ENCODE data around the gene NMNAT3.

NMNAT3 gene

GRCh38 chr3:139558351-139559266 is 119.2 kb downstream of the NMNAT3 start:
- Histone ChIP-seq H3K27me3 (ENCODE audit: control insufficient read depth in 1 of 2, insufficient read depth in 2 of 2, low read length in 2 of 2) (no peaks in the 10 kb centered on the region), H3K36me3 (ENCODE audit: insufficient read depth, low read length) (no peaks in the 10 kb centered on the region), H3K9me3 (ENCODE audit: low read length) (no peaks in the 10 kb centered on the region), H3K27ac (ENCODE audit: low read depth, low read length) (no peak overlapping the region), H3K4me1 (ENCODE audit: insufficient read depth, low read length) (no peaks in the 10 kb centered on the region), H3K9ac (ENCODE audit: low read length) (no peak overlapping the region), H3K4me3 (ENCODE audit: low read depth in 1 of 2, low read length in 2 of 2) (no peak overlapping the region)

GRCh38 chr3:139557041-139557440 is 120.7 kb downstream of the NMNAT3 start:
- Histone ChIP-seq H3K27ac (ENCODE audit: low read depth, low read length) (no peak overlapping the region), H3K36me3 (ENCODE audit: insufficient read depth, low read length) (no peaks in the 10 kb centered on the region)

GRCh38 chr3:139555249-139555648 is 122.5 kb downstream of the NMNAT3 start:
- Histone ChIP-seq H3K27ac (ENCODE audit: low read depth, low read length) (no peak overlapping the region), H3K9me3 (ENCODE audit: low read length) (no peaks in the 10 kb centered on the region), H3K36me3 (ENCODE audit: insufficient read depth, low read length) (no peaks in the 10 kb centered on the region), H3K9ac (ENCODE audit: low read length) (no peak overlapping the region), H3K4me1 (ENCODE audit: insufficient read depth, low read length) (no peaks in the 10 kb centered on the region), H3K4me3 (ENCODE audit: low read depth in 1 of 2, low read length in 2 of 2) (no peak overlapping the region), H3K27me3 (ENCODE audit: control insufficient read depth in 1 of 2, insufficient read depth in 2 of 2, low read length in 2 of 2) (no peaks in the 10 kb centered on the region)

More at GRCh38 chr3:139557041-139557440, 120.7 kb downstream of the NMNAT3 start:
- Histone ChIP-seq H3K4me3 (ENCODE audit: low read depth in 1 of 2, low read length in 2 of 2) (no peak overlapping the region), H3K9ac (ENCODE audit: low read length) (no peak overlapping the region), H3K4me1 (ENCODE audit: insufficient read depth, low read length) (no peaks in the 10 kb centered on the region), H3K9me3 (ENCODE audit: low read length) (no peaks in the 10 kb centered on the region), H3K27me3 (ENCODE audit: control insufficient read depth in 1 of 2, insufficient read depth in 2 of 2, low read length in 2 of 2) (no peaks in the 10 kb centered on the region)

- no peaks in the 10 kb centered on the region for H3K27me3 ChIP-seq (ENCODE audit: control insufficient read depth in 1 of 2, insufficient read depth in 2 of 2, low read length in 2 of 2)
- H3K27ac ChIP-seq (ENCODE audit: low read depth, low read length), result no peak overlapping the region
- H3K36me3 ChIP-seq (ENCODE audit: insufficient read depth, low read length), result no peaks in the 10 kb centered on the region
- H3K9me3 ChIP-seq (ENCODE audit: low read length), result no peaks in the 10 kb centered on the region
- no peak overlapping the region for H3K4me3 ChIP-seq (ENCODE audit: low read depth in 1 of 2, low read length in 2 of 2)
- no peaks in the 10 kb centered on the region for H3K4me1 ChIP-seq (ENCODE audit: insufficient read depth, low read length)
- H3K9ac ChIP-seq (ENCODE audit: low read length), result no peak overlapping the region
Observed at GRCh38 chr3:139554628-139555027, 123.1 kb downstream of the NMNAT3 start.

- Histone ChIP-seq H3K27me3 (ENCODE audit: control insufficient read depth in 1 of 2, insufficient read depth in 2 of 2, low read length in 2 of 2) (no peaks in the 10 kb centered on the region), H3K27ac (ENCODE audit: low read depth, low read length) (no peak overlapping the region), H3K4me1 (ENCODE audit: insufficient read depth, low read length) (no peaks in the 10 kb centered on the region), H3K9me3 (ENCODE audit: low read length) (no peaks in the 10 kb centered on the region), H3K9ac (ENCODE audit: low read length) (no peak overlapping the region), H3K36me3 (ENCODE audit: insufficient read depth, low read length) (no peaks in the 10 kb centered on the region), H3K4me3 (ENCODE audit: low read depth in 1 of 2, low read length in 2 of 2) (no peak overlapping the region)
Observed at GRCh38 chr3:139552632-139553365, 125.0 kb downstream of the NMNAT3 start.

GRCh38 chr3:139548801-139549200 is 129.0 kb downstream of the NMNAT3 start:
- H3K4me1 ChIP-seq (ENCODE audit: insufficient read depth, low read length), result no peaks in the 10 kb centered on the region
- H3K27me3 ChIP-seq (ENCODE audit: control insufficient read depth in 1 of 2, insufficient read depth in 2 of 2, low read length in 2 of 2), result no peaks in the 10 kb centered on the region
- H3K27ac ChIP-seq (ENCODE audit: low read depth, low read length), result no peak overlapping the region
- H3K9ac ChIP-seq (ENCODE audit: low read length), result no peak overlapping the region
- H3K9me3 ChIP-seq (ENCODE audit: low read length), result no peaks in the 10 kb centered on the region
- no peak overlapping the region for H3K4me3 ChIP-seq (ENCODE audit: low read depth in 1 of 2, low read length in 2 of 2)
- no peaks in the 10 kb centered on the region for H3K36me3 ChIP-seq (ENCODE audit: insufficient read depth, low read length)

GRCh38 chr3:139547666-139548065 is 130.1 kb downstream of the NMNAT3 start:
- H3K27ac ChIP-seq (ENCODE audit: low read depth, low read length), result no peak overlapping the region
- no peaks in the 10 kb centered on the region for H3K36me3 ChIP-seq (ENCODE audit: insufficient read depth, low read length)
- H3K9ac ChIP-seq (ENCODE audit: low read length), result no peak overlapping the region

GRCh38 chr3:139546772-139547171 is 131.0 kb downstream of the NMNAT3 start:
- H3K36me3 ChIP-seq (ENCODE audit: insufficient read depth, low read length), result no peaks in the 10 kb centered on the region

More at GRCh38 chr3:139547666-139548065, 130.1 kb downstream of the NMNAT3 start:
- Histone ChIP-seq H3K4me3 (ENCODE audit: low read depth in 1 of 2, low read length in 2 of 2) (no peak overlapping the region), H3K9me3 (ENCODE audit: low read length) (no peaks in the 10 kb centered on the region), H3K4me1 (ENCODE audit: insufficient read depth, low read length) (no peaks in the 10 kb centered on the region), H3K27me3 (ENCODE audit: control insufficient read depth in 1 of 2, insufficient read depth in 2 of 2, low read length in 2 of 2) (no peaks in the 10 kb centered on the region)

GRCh38 chr3:139541532-139542288 is 136.1 kb downstream of the NMNAT3 start:
- no peaks in the 10 kb centered on the region for H3K9me3 ChIP-seq (ENCODE audit: low read length)
- peaks cover 0 to 6% of the 10 kb centered on the region in 2 donors for H3K27me3 ChIP-seq (ENCODE audit: control insufficient read depth in 1 of 2, insufficient read depth in 2 of 2, low read length in 2 of 2)
- H3K9ac ChIP-seq (ENCODE audit: low read length), result no peak overlapping the region
- no peak overlapping the region for H3K4me3 ChIP-seq (ENCODE audit: low read depth in 1 of 2, low read length in 2 of 2)
- no peak overlapping the region for H3K27ac ChIP-seq (ENCODE audit: low read depth, low read length)
- no peaks in the 10 kb centered on the region for H3K4me1 ChIP-seq (ENCODE audit: insufficient read depth, low read length)
- no peaks in the 10 kb centered on the region for H3K36me3 ChIP-seq (ENCODE audit: insufficient read depth, low read length)

More at GRCh38 chr3:139546772-139547171, 131.0 kb downstream of the NMNAT3 start:
- H3K9me3 ChIP-seq (ENCODE audit: low read length), result no peaks in the 10 kb centered on the region
- H3K4me3 ChIP-seq (ENCODE audit: low read depth in 1 of 2, low read length in 2 of 2), result no peak overlapping the region
- no peak overlapping the region for H3K9ac ChIP-seq (ENCODE audit: low read length)
- no peak overlapping the region for H3K27ac ChIP-seq (ENCODE audit: low read depth, low read length)
- no peaks in the 10 kb centered on the region for H3K27me3 ChIP-seq (ENCODE audit: control insufficient read depth in 1 of 2, insufficient read depth in 2 of 2, low read length in 2 of 2)
- no peaks in the 10 kb centered on the region for H3K4me1 ChIP-seq (ENCODE audit: insufficient read depth, low read length)

- peaks cover 0 to 6% of the 10 kb centered on the region in 2 donors for H3K27me3 ChIP-seq (ENCODE audit: control insufficient read depth in 1 of 2, insufficient read depth in 2 of 2, low read length in 2 of 2)
- H3K36me3 ChIP-seq (ENCODE audit: insufficient read depth, low read length), result no peaks in the 10 kb centered on the region
- H3K27ac ChIP-seq (ENCODE audit: low read depth, low read length), result no peak overlapping the region
- H3K9me3 ChIP-seq (ENCODE audit: low read length), result no peaks in the 10 kb centered on the region
- peaks cover under 1% of the 10 kb centered on the region for H3K4me1 ChIP-seq (ENCODE audit: insufficient read depth, low read length)
- H3K4me3 ChIP-seq (ENCODE audit: low read depth in 1 of 2, low read length in 2 of 2), result no peak overlapping the region
- no peak overlapping the region for H3K9ac ChIP-seq (ENCODE audit: low read length)
Observed at GRCh38 chr3:139540651-139541531, 136.9 kb downstream of the NMNAT3 start.

Data from muscle layer of colon (tissue), 2 donors.